GM23338 (cell line): ENCODE results near the gene PDIA6. TPM values are rescaled to one million over a fixed set of nuclear protein-coding genes. Genes with fewer than 3 reads are reported as not detected.

Experiments used
- ATAC-seq: fragments of 200-7000 bp; cut with Tn5 transposase; 3 replicates; pipeline ENCODE4 v1.9.1; 2020
- DNase-seq: peaks from one replicate; pipeline ENCODE4 v3.0.0-alpha.2; 2015; ENCODE audit warnings: low spot score
- H2AFZ ChIP-seq: fragments of 200-600 bp; sonication (generic); 2 replicates; pipeline ENCODE4 v1.8.0; 2016; ENCODE audit warnings: antibody characterized with exemption, mild to moderate bottlenecking, moderate library complexity
- H3F3A ChIP-seq: fragments of 200-600 bp; sonication (generic); replicated peaks from 2 replicates; pipeline ENCODE4 v1.8.0; 2017; ENCODE audit warnings: antibody characterized with exemption, mixed run types, low read depth
- H3K27ac ChIP-seq: fragments of 200-600 bp; sonication (generic); 2 replicates; pipeline ENCODE4 v1.6.1; 2016; ENCODE audit warnings: low read depth
- H3K27me3 ChIP-seq: fragments of 200-600 bp; sonication (generic); 2 replicates; pipeline ENCODE4 v1.8.0; 2016; ENCODE audit warnings: mild to moderate bottlenecking, mixed run types, moderate library complexity; ENCODE audit not compliant: insufficient read depth
- H3K36me3 ChIP-seq: fragments of 200-600 bp; sonication (generic); 2 replicates; pipeline ENCODE4 v1.8.0; 2016; ENCODE audit warnings: mild to moderate bottlenecking; ENCODE audit not compliant: insufficient read depth
- H3K4me1 ChIP-seq: fragments of 200-600 bp; sonication (generic); 2 replicates; pipeline ENCODE4 v1.8.0; 2016; ENCODE audit warnings: mild to moderate bottlenecking, moderate library complexity; ENCODE audit not compliant: insufficient read depth
- H3K4me2 ChIP-seq: fragments of 200-600 bp; sonication (generic); 2 replicates; pipeline ENCODE4 v1.7.1; 2017; ENCODE audit warnings: mixed run types
- H3K4me3 ChIP-seq: fragments of 200-600 bp; sonication (generic); 2 replicates; pipeline ENCODE4 v1.6.1; 2016; ENCODE audit warnings: mixed run types
- H3K79me2 ChIP-seq: fragments of 200-600 bp; sonication (generic); replicated peaks from 2 replicates; pipeline ENCODE4 v1.8.0; 2017; ENCODE audit warnings: mild to moderate bottlenecking; ENCODE audit not compliant: insufficient read depth
- H3K9me2 ChIP-seq: fragments of 200-600 bp; sonication (generic); 2 replicates; pipeline ENCODE4 v1.8.0; 2017; ENCODE audit not compliant: insufficient read depth
- H4K20me1 ChIP-seq: fragments of 200-600 bp; sonication (generic); replicated peaks from 2 replicates; pipeline ENCODE4 v1.8.0; 2017; ENCODE audit warnings: mild to moderate bottlenecking; ENCODE audit not compliant: insufficient read depth
- H3K27ac Mint-ChIP-seq: 2 replicates; pipeline ENCODE4 v1.8.0; 2020; ENCODE audit warnings: inconsistent platforms, mild to moderate bottlenecking, moderate library complexity, mixed read lengths
- H3K27me3 Mint-ChIP-seq: 3 replicates; pipeline ENCODE4 v1.8.0; 2022; ENCODE audit warnings: low read depth, mild to moderate bottlenecking, moderate library complexity, mixed read lengths, inconsistent platforms; ENCODE audit not compliant: insufficient read depth, poor library complexity
- H3K36me3 Mint-ChIP-seq: 3 replicates; pipeline ENCODE4 v1.8.0; 2021; ENCODE audit warnings: low read depth, mild to moderate bottlenecking, inconsistent platforms, moderate library complexity, mixed read lengths
- H3K4me1 Mint-ChIP-seq: 3 replicates; pipeline ENCODE4 v1.8.0; 2020; ENCODE audit warnings: mild to moderate bottlenecking, inconsistent platforms, mixed read lengths
- H3K4me3 Mint-ChIP-seq: 3 replicates; pipeline ENCODE4 v1.8.0; 2021; ENCODE audit warnings: moderate library complexity, mild to moderate bottlenecking, inconsistent platforms, mixed read lengths
- H3K9me3 Mint-ChIP-seq: 3 replicates; pipeline ENCODE4 v1.8.0; 2020; ENCODE audit warnings: moderate library complexity, mild to moderate bottlenecking, inconsistent platforms, mixed read lengths
- JUNB ChIP-seq: IDR thresholded peaks from one replicate; pipeline ENCODE4 v1.6.1; 2016; ENCODE audit warnings: antibody characterized with exemption; ENCODE audit not compliant: unreplicated experiment
- POLR2AphosphoS5 ChIP-seq: IDR thresholded peaks from 2 replicates; pipeline ENCODE4 v1.6.1; 2016; ENCODE audit warnings: antibody characterized with exemption, low read depth
- STAT1 ChIP-seq: IDR thresholded peaks from one replicate; pipeline ENCODE4 v1.6.1; 2016; ENCODE audit warnings: antibody characterized with exemption; ENCODE audit not compliant: unreplicated experiment
- ZNF114 ChIP-seq: fragments of 250-450 bp; sonication (Bioruptor Pico); IDR thresholded peaks from 2 replicates; pipeline ENCODE4 v1.5.0; 2020; ENCODE audit warnings: mild to moderate bottlenecking, moderate library complexity
- polyA plus RNA-seq: library from polyadenylated mRNA; unstranded; fragments of >200 nt; fragmentation: Nextera tagmentation; extraction: Ambion mirVana; gene quantifications from 2 replicates; pipeline ENCODE4 v1.2.1, GENCODE V29; 2016
- total RNA-seq: library from RNA; depleted of rRNA; stranded (reverse); fragments of >200 nt; shearing (Covaris generic); gene quantifications from 2 replicates; pipeline ENCODE4 v1.2.3, GENCODE V29; 2014
- TF ChIP-seq, protein P1 (sequence below): IDR thresholded peaks from one replicate; pipeline ENCODE4 v1.6.1; 2018; ENCODE audit warnings: antibody characterized with exemption; ENCODE audit not compliant: unreplicated experiment
- TF ChIP-seq, protein P2 (sequence below), 2 experiments: fragments of 200-600 bp in 1 of 2; sonication (generic) in 1 of 2; conservative IDR thresholded peaks; 2 replicates each; pipeline versions ENCODE4 v1.5.1 to v1.6.1; 2016 to 2017; ENCODE audit warnings: antibody characterized with exemption in 2 of 2, low read depth in 2 of 2, mild to moderate bottlenecking in 2 of 2, moderate library complexity in 1 of 2
- TF ChIP-seq, protein P3 (sequence below): fragments of 250-450 bp; sonication (Bioruptor Pico); IDR thresholded peaks from 2 replicates; pipeline ENCODE4 v1.5.0; 2020; ENCODE audit warnings: mild to moderate bottlenecking, moderate library complexity

PDIA6 gene
- total and polyA plus RNA-seq, 2 experiments from 2014 or later: 331 to 382 TPM

DNA sequence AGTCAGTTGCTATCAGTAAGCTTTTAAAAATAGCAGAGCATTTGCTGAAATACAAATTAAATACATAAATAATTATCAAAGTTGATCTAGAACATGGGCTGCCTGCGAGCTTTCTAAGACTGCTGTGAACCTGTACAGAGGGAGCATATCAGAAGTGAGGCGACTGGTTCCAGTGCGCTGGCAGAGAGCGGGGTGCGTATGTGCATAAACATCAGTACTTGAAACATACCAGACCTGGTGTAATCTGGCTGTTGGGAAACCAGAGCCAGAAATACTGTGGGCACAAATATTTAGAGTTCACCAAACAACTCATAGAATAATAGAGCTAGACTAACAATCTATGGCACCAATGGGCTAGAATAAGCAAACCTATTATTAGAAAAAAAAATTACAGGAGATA lies 27.3 kb downstream of the PDIA6 start:
- Mint-ChIP-seq H3K27ac (no peak overlapping the region), H3K27me3 (no peaks in the 10 kb centered on the region), H3K9me3 (no peaks in the 10 kb centered on the region), H3K36me3 (peaks cover 98% of the 10 kb centered on the region), H3K4me1 (no peaks in the 10 kb centered on the region), H3K4me3 (no peak overlapping the region)
- no peak overlapping the region for H3K4me3 ChIP-seq
- H3K4me1 ChIP-seq: no peaks in the 10 kb centered on the region
- H3F3A ChIP-seq: 0 out of 2 replicates have a peak, but pooled peaks cover 9% of the 10 kb centered on the region
- H2AFZ ChIP-seq: no peak overlapping the region
- peaks cover 24% of the 10 kb centered on the region for H3K79me2 ChIP-seq
- no peaks in the 10 kb centered on the region for H3K9me2 ChIP-seq
- ATAC-seq (no peak), DNase-seq (no peak)
- no peak overlapping the region for H3K4me2 ChIP-seq
- H3K36me3 ChIP-seq: peaks cover 83% of the 10 kb centered on the region
- H4K20me1 ChIP-seq: peaks cover 54% of the 10 kb centered on the region
- H3K27me3 ChIP-seq: no peaks in the 10 kb centered on the region
- TF ChIP-seq POLR2AphosphoS5 (no peak), ZNF114 (CRISPR knock-in tag) (no peak), STAT1 (no peak), JUNB (no peak)
- TF ChIP-seq, protein P1, sequence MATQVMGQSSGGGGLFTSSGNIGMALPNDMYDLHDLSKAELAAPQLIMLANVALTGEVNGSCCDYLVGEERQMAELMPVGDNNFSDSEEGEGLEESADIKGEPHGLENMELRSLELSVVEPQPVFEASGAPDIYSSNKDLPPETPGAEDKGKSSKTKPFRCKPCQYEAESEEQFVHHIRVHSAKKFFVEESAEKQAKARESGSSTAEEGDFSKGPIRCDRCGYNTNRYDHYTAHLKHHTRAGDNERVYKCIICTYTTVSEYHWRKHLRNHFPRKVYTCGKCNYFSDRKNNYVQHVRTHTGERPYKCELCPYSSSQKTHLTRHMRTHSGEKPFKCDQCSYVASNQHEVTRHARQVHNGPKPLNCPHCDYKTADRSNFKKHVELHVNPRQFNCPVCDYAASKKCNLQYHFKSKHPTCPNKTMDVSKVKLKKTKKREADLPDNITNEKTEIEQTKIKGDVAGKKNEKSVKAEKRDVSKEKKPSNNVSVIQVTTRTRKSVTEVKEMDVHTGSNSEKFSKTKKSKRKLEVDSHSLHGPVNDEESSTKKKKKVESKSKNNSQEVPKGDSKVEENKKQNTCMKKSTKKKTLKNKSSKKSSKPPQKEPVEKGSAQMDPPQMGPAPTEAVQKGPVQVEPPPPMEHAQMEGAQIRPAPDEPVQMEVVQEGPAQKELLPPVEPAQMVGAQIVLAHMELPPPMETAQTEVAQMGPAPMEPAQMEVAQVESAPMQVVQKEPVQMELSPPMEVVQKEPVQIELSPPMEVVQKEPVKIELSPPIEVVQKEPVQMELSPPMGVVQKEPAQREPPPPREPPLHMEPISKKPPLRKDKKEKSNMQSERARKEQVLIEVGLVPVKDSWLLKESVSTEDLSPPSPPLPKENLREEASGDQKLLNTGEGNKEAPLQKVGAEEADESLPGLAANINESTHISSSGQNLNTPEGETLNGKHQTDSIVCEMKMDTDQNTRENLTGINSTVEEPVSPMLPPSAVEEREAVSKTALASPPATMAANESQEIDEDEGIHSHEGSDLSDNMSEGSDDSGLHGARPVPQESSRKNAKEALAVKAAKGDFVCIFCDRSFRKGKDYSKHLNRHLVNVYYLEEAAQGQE: no peak
- TF ChIP-seq, protein P2, sequence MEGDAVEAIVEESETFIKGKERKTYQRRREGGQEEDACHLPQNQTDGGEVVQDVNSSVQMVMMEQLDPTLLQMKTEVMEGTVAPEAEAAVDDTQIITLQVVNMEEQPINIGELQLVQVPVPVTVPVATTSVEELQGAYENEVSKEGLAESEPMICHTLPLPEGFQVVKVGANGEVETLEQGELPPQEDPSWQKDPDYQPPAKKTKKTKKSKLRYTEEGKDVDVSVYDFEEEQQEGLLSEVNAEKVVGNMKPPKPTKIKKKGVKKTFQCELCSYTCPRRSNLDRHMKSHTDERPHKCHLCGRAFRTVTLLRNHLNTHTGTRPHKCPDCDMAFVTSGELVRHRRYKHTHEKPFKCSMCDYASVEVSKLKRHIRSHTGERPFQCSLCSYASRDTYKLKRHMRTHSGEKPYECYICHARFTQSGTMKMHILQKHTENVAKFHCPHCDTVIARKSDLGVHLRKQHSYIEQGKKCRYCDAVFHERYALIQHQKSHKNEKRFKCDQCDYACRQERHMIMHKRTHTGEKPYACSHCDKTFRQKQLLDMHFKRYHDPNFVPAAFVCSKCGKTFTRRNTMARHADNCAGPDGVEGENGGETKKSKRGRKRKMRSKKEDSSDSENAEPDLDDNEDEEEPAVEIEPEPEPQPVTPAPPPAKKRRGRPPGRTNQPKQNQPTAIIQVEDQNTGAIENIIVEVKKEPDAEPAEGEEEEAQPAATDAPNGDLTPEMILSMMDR (conservative IDR thresholded peaks at IDR 0.05; ENCODE audit: low read depth in 2 of 2): no peak
- TF ChIP-seq, protein P3, sequence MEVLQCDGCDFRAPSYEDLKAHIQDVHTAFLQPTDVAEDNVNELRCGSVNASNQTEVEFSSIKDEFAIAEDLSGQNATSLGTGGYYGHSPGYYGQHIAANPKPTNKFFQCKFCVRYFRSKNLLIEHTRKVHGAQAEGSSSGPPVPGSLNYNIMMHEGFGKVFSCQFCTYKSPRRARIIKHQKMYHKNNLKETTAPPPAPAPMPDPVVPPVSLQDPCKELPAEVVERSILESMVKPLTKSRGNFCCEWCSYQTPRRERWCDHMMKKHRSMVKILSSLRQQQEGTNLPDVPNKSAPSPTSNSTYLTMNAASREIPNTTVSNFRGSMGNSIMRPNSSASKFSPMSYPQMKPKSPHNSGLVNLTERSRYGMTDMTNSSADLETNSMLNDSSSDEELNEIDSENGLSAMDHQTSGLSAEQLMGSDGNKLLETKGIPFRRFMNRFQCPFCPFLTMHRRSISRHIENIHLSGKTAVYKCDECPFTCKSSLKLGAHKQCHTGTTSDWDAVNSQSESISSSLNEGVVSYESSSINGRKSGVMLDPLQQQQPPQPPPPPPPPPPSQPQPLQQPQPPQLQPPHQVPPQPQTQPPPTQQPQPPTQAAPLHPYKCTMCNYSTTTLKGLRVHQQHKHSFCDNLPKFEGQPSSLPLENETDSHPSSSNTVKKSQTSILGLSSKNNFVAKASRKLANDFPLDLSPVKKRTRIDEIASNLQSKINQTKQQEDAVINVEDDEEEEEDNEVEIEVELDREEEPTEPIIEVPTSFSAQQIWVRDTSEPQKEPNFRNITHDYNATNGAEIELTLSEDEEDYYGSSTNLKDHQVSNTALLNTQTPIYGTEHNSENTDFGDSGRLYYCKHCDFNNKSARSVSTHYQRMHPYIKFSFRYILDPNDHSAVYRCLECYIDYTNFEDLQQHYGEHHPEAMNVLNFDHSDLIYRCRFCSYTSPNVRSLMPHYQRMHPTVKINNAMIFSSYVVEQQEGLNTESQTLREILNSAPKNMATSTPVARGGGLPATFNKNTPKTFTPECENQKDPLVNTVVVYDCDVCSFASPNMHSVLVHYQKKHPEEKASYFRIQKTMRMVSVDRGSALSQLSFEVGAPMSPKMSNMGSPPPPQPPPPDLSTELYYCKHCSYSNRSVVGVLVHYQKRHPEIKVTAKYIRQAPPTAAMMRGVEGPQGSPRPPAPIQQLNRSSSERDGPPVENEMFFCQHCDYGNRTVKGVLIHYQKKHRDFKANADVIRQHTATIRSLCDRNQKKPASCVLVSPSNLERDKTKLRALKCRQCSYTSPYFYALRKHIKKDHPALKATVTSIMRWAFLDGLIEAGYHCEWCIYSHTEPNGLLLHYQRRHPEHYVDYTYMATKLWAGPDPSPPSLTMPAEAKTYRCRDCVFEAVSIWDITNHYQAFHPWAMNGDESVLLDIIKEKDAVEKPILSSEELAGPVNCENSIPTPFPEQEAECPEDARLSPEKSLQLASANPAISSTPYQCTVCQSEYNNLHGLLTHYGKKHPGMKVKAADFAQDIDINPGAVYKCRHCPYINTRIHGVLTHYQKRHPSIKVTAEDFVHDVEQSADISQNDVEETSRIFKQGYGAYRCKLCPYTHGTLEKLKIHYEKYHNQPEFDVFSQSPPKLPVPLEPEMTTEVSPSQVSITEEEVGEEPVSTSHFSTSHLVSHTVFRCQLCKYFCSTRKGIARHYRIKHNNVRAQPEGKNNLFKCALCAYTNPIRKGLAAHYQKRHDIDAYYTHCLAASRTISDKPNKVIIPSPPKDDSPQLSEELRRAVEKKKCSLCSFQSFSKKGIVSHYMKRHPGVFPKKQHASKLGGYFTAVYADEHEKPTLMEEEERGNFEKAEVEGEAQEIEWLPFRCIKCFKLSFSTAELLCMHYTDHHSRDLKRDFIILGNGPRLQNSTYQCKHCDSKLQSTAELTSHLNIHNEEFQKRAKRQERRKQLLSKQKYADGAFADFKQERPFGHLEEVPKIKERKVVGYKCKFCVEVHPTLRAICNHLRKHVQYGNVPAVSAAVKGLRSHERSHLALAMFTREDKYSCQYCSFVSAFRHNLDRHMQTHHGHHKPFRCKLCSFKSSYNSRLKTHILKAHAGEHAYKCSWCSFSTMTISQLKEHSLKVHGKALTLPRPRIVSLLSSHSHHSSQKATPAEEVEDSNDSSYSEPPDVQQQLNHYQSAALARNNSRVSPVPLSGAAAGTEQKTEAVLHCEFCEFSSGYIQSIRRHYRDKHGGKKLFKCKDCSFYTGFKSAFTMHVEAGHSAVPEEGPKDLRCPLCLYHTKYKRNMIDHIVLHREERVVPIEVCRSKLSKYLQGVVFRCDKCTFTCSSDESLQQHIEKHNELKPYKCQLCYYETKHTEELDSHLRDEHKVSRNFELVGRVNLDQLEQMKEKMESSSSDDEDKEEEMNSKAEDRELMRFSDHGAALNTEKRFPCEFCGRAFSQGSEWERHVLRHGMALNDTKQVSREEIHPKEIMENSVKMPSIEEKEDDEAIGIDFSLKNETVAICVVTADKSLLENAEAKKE (CRISPR knock-in tag): no peak
- H3K27ac ChIP-seq: no peak overlapping the region
